ENCODE results near the gene TRIM29.
"Not testable (repeated sequence)": the region's sequence is repeated elsewhere in the genome, so short reads cannot be mapped to it uniquely, and the experiment has no call there.

Gene TRIM29

GRCh38 chr11:120149246-120149645 lies 11.3 kb upstream of the TRIM29 start:
- TF ChIP-seq CTCF (IDR thresholded peaks at IDR 0.05; ENCODE audit: low read depth, low read length) = no peak
- Histone ChIP-seq H3K27ac (no peak overlapping the region), H3K27me3 (ENCODE audit: insufficient read depth, low read depth, severe bottlenecking) (no peaks in the 10 kb centered on the region), H3K36me3 (no peaks in the 10 kb centered on the region), H3K9me3 (ENCODE audit: severe bottlenecking) (peaks cover 3% of the 10 kb centered on the region), H3K4me3 (ENCODE audit: low read depth, low read length) (no peak overlapping the region)
- DNase-seq = no peak

- H3K9me3 ChIP-seq (ENCODE audit: severe bottlenecking) = peaks cover 3% of the 10 kb centered on the region
- no peaks in the 10 kb centered on the region for H3K27me3 ChIP-seq (ENCODE audit: insufficient read depth, low read depth, severe bottlenecking)
- no peak for DNase-seq
- TF ChIP-seq CTCF (IDR thresholded peaks at IDR 0.05; ENCODE audit: low read depth, low read length) = no peak
- no peak overlapping the region for H3K4me3 ChIP-seq (ENCODE audit: low read depth, low read length)
- H3K27ac ChIP-seq = no peak overlapping the region
- H3K36me3 ChIP-seq = no peaks in the 10 kb centered on the region
Observed at GRCh38 chr11:120147950-120148270, 10.0 kb upstream of the TRIM29 start.

- Histone ChIP-seq H3K4me3 (ENCODE audit: low read depth, low read length) (no peak overlapping the region), H3K27ac (no peak overlapping the region), H3K27me3 (ENCODE audit: insufficient read depth, low read depth, severe bottlenecking) (no peaks in the 10 kb centered on the region), H3K9me3 (ENCODE audit: severe bottlenecking) (peaks cover 3% of the 10 kb centered on the region), H3K36me3 (no peaks in the 10 kb centered on the region)
- DNase-seq = no peak
- TF ChIP-seq CTCF (IDR thresholded peaks at IDR 0.05; ENCODE audit: low read depth, low read length) = no peak
Observed at GRCh38 chr11:120147094-120147949, 9.4 kb upstream of the TRIM29 start.

GRCh38 chr11:120146413-120147093 lies 8.6 kb upstream of the TRIM29 start:
- TF ChIP-seq CTCF (IDR thresholded peaks at IDR 0.05; ENCODE audit: low read depth, low read length) = no peak
- DNase-seq = no peak

GRCh38 chr11:120144501-120144900 lies 6.6 kb upstream of the TRIM29 start:
- DNase-seq = no peak
- Histone ChIP-seq H3K27me3 (ENCODE audit: insufficient read depth, low read depth, severe bottlenecking) (no peaks in the 10 kb centered on the region), H3K36me3 (no peaks in the 10 kb centered on the region), H3K27ac (no peak overlapping the region), H3K4me3 (ENCODE audit: low read depth, low read length) (no peak overlapping the region), H3K9me3 (ENCODE audit: severe bottlenecking) (no peaks in the 10 kb centered on the region)
- TF ChIP-seq CTCF (IDR thresholded peaks at IDR 0.05; ENCODE audit: low read depth, low read length) = no peak

More at GRCh38 chr11:120146413-120147093, 8.6 kb upstream of the TRIM29 start:
- Histone ChIP-seq H3K27ac (no peak overlapping the region), H3K27me3 (ENCODE audit: insufficient read depth, low read depth, severe bottlenecking) (no peaks in the 10 kb centered on the region), H3K9me3 (ENCODE audit: severe bottlenecking) (peaks cover 3% of the 10 kb centered on the region), H3K36me3 (no peaks in the 10 kb centered on the region), H3K4me3 (ENCODE audit: low read depth, low read length) (no peak overlapping the region)

- H3K36me3 ChIP-seq; H3K27me3 ChIP-seq (ENCODE audit: insufficient read depth, low read depth, severe bottlenecking); H3K9me3 ChIP-seq (ENCODE audit: severe bottlenecking); H3K4me3 ChIP-seq (ENCODE audit: low read depth, low read length); H3K27ac ChIP-seq; DNase-seq: not testable (repeated sequence)
Observed at GRCh38 chr11:120143472-120143871, 5.6 kb upstream of the TRIM29 start.
